IMR-90 (cell line): Measurements from ENCODE around the gene RFK. TPM values are rescaled to one million over a fixed set of nuclear protein-coding genes. Genes with fewer than 3 reads are reported as not detected.

Experiments used
- ATAC-seq: fragments of 200-7000 bp; cut with Tn5 transposase; 2 replicates; pipeline ENCODE4 v1.9.1; 2020; ENCODE audit warnings: low read depth, mild to moderate bottlenecking, moderate library complexity
- BruUV-seq: library from RNA; stranded (reverse); fragments of 400-500 nt; replicated peaks from 2 replicates; lab custom pipeline; 2021; lab: Mats Ljungman, UMichigan
- CTCF ChIA-PET: fragments of 300-600 bp; formaldehyde crosslinking; extraction: SDS; loops from one replicate; lab custom pipeline; 2021; ENCODE audit warnings: antibody characterized with exemption; lab: Yijun Ruan, JAX
- POLR2A ChIA-PET: fragments of 300-600 bp; sonication (Branson Sonifier 250); formaldehyde crosslinking; loops from one replicate; lab custom pipeline; 2022; ENCODE audit warnings: antibody characterized with exemption; ENCODE audit not compliant: unreplicated experiment; lab: Charles Lee
- DNase-seq: peaks from one replicate; pipeline ENCODE4 v3.0.0; 2013
- H2AFZ ChIP-seq: replicated peaks from 2 replicates; pipeline ENCODE3; 2013; ENCODE audit warnings: low read length, mild to moderate bottlenecking; ENCODE audit not compliant: poor library complexity
- H2AK5ac ChIP-seq: 2 replicates; pipeline ENCODE4 v1.6.1; 2013; ENCODE audit warnings: low read depth, low read length, inconsistent platforms
- H2AK9ac ChIP-seq: replicated peaks from 2 replicates; pipeline ENCODE3; 2013; ENCODE audit warnings: mild to moderate bottlenecking, low read depth, low read length, moderate library complexity; ENCODE audit not compliant: poor library complexity
- H2BK120ac ChIP-seq: 2 replicates; pipeline ENCODE4 v1.6.1; 2013; ENCODE audit warnings: low read depth, low read length, inconsistent platforms
- H2BK15ac ChIP-seq: 3 replicates; pipeline ENCODE4 v1.6.1; 2013; ENCODE audit warnings: low read depth, low read length, inconsistent platforms
- H2BK20ac ChIP-seq: 2 replicates; pipeline ENCODE4 v1.6.1; 2013; ENCODE audit warnings: low read depth, mild to moderate bottlenecking, inconsistent platforms, low read length, moderate library complexity
- H2BK5ac ChIP-seq: 2 replicates; pipeline ENCODE4 v1.6.1; 2013; ENCODE audit warnings: mild to moderate bottlenecking, low read depth, low read length, inconsistent platforms; ENCODE audit not compliant: poor library complexity, severe bottlenecking
- H3K14ac ChIP-seq: replicated peaks from 2 replicates; pipeline ENCODE4 v1.6.1; 2013; ENCODE audit warnings: low read depth, low read length, inconsistent platforms
- H3K18ac ChIP-seq: 2 replicates; pipeline ENCODE4 v1.6.1; 2013; ENCODE audit warnings: low read depth, low read length, control low read depth
- H3K23ac ChIP-seq: 2 replicates; pipeline ENCODE4 v1.6.1; 2013; ENCODE audit warnings: low read depth, low read length, inconsistent platforms
- H3K27ac ChIP-seq: 2 replicates; pipeline ENCODE4 v1.5.1; 2013; ENCODE audit warnings: mild to moderate bottlenecking, control low read depth, low read length; ENCODE audit not compliant: insufficient read depth
- H3K27me3 ChIP-seq: 2 replicates; pipeline ENCODE4 v1.6.1; 2013; ENCODE audit warnings: low read length; ENCODE audit not compliant: control insufficient read depth, insufficient read depth
- H3K36me3 ChIP-seq: 2 replicates; pipeline ENCODE4 v1.6.1; 2013; ENCODE audit warnings: low read length, mixed read lengths; ENCODE audit not compliant: control insufficient read depth, insufficient read depth
- H3K4ac ChIP-seq: 2 replicates; pipeline ENCODE4 v1.6.1; 2013; ENCODE audit warnings: low read depth, low read length, inconsistent platforms
- H3K4me1 ChIP-seq: 2 replicates; pipeline ENCODE4 v1.6.1; 2013; ENCODE audit warnings: low read length, mixed read lengths; ENCODE audit not compliant: control insufficient read depth, insufficient read depth
- H3K4me2 ChIP-seq: 2 replicates; pipeline ENCODE4 v1.6.1; 2013; ENCODE audit warnings: low read depth, mild to moderate bottlenecking, control low read depth, low read length, moderate library complexity
- H3K4me3 ChIP-seq: 2 replicates; pipeline ENCODE4 v1.5.1; 2013; ENCODE audit warnings: low read depth, mild to moderate bottlenecking, control low read depth, low read length, moderate library complexity; ENCODE audit not compliant: insufficient read depth
- H3K56ac ChIP-seq: 2 replicates; pipeline ENCODE4 v1.6.1; 2013; ENCODE audit warnings: low read length, inconsistent platforms; ENCODE audit not compliant: insufficient read depth; ENCODE audit errors: extremely low read depth
- H3K79me1 ChIP-seq, 2 experiments: 2 replicates each; pipeline ENCODE4 v1.6.1; 2013; ENCODE audit warnings: low read length in 2 of 2, inconsistent platforms in 1 of 2, low read depth in 1 of 2
- H3K9ac ChIP-seq: 2 replicates; pipeline ENCODE4 v1.6.1; 2013; ENCODE audit warnings: low read depth, low read length, control low read depth
- H3K9me1 ChIP-seq: 2 replicates; pipeline ENCODE4 v1.6.1; 2013; ENCODE audit warnings: low read length, inconsistent platforms; ENCODE audit not compliant: insufficient read depth
- H3K9me3 ChIP-seq: 2 replicates; pipeline ENCODE4 v1.6.1; 2013; ENCODE audit warnings: low read length; ENCODE audit not compliant: control insufficient read depth, insufficient read depth
- H4K20me1 ChIP-seq: 2 replicates; pipeline ENCODE4 v1.6.1; 2013; ENCODE audit warnings: low read length, inconsistent platforms; ENCODE audit not compliant: insufficient read depth
- H4K5ac ChIP-seq: 2 replicates; pipeline ENCODE4 v1.6.1; 2013; ENCODE audit warnings: mild to moderate bottlenecking, low read depth, low read length, control low read depth
- H4K8ac ChIP-seq, 2 experiments: 2 replicates each; pipeline ENCODE4 v1.6.1; 2013; ENCODE audit warnings: low read depth in 2 of 2, low read length in 2 of 2, control low read depth in 1 of 2, inconsistent platforms in 1 of 2
- H4K91ac ChIP-seq: 2 replicates; pipeline ENCODE4 v1.6.1; 2013; ENCODE audit warnings: low read depth, low read length, inconsistent platforms; ENCODE audit not compliant: insufficient read depth
- BHLHE40 ChIP-seq: fragments of 150-350 bp; IDR thresholded peaks from 2 replicates; pipeline ENCODE4 v1.6.1; 2016; ENCODE audit warnings: mild to moderate bottlenecking, low read depth, low read length
- CEBPB ChIP-seq: IDR thresholded peaks from 2 replicates; pipeline ENCODE4 v1.6.1; 2012; ENCODE audit warnings: low read depth, low read length, improper control_type of control experiment
- CHD1 ChIP-seq: IDR thresholded peaks from 2 replicates; pipeline ENCODE4 v1.6.1; 2012; ENCODE audit warnings: low read depth, low read length, improper control_type of control experiment
- FOS ChIP-seq: fragments of 150-350 bp; IDR thresholded peaks from 2 replicates; pipeline ENCODE4 v1.6.1; 2016; ENCODE audit warnings: low read depth, low read length
- MAFK ChIP-seq: IDR thresholded peaks from 2 replicates; pipeline ENCODE4 v1.6.1; 2012; ENCODE audit warnings: low read depth, low read length, improper control_type of control experiment
- MAZ ChIP-seq: IDR thresholded peaks from 2 replicates; pipeline ENCODE4 v1.6.1; 2012; ENCODE audit warnings: low read depth, mild to moderate bottlenecking, low read length, improper control_type of control experiment, moderate library complexity, borderline replicate concordance
- MXI1 ChIP-seq: IDR thresholded peaks from 2 replicates; pipeline ENCODE4 v1.6.1; 2012; ENCODE audit warnings: low read depth, mild to moderate bottlenecking, low read length, moderate library complexity, borderline replicate concordance
- NFE2L2 ChIP-seq: fragments of 150-350 bp; IDR thresholded peaks from 2 replicates; pipeline ENCODE4 v1.6.1; 2016; ENCODE audit warnings: low read depth, mild to moderate bottlenecking, low read length
- POLR2A ChIP-seq: IDR thresholded peaks from 2 replicates; pipeline ENCODE4 v1.6.1; 2012; ENCODE audit warnings: mild to moderate bottlenecking, low read depth, low read length
- RAD21 ChIP-seq: IDR thresholded peaks from 2 replicates; pipeline ENCODE4 v1.6.1; 2012; ENCODE audit warnings: low read length, improper control_type of control experiment
- RCOR1 ChIP-seq: IDR thresholded peaks from 2 replicates; pipeline ENCODE4 v1.6.1; 2012; ENCODE audit warnings: mild to moderate bottlenecking, low read length, improper control_type of control experiment; ENCODE audit not compliant: insufficient replicate concordance
- RFX5 ChIP-seq: IDR thresholded peaks from 2 replicates; pipeline ENCODE4 v1.8.0; 2012; ENCODE audit warnings: low read depth, mild to moderate bottlenecking, low read length, moderate library complexity
- SMC3 ChIP-seq: fragments of 150-350 bp; IDR thresholded peaks from 2 replicates; pipeline ENCODE4 v1.6.1; 2016; ENCODE audit warnings: low read depth, mild to moderate bottlenecking, antibody characterized with exemption, low read length, moderate library complexity
- WGBS, 2 experiments: methylation state at CpG; one replicate each; pipeline versions ENCODE4 v1.1.5 to v1.1.7; 2013; ENCODE audit warnings: missing lambda C conversion rate in 2 of 2; ENCODE audit not compliant: insufficient read length in 1 of 2; ENCODE audit errors: extremely low coverage in 2 of 2; 5-methylcytosine and 5-hydroxymethylcytosine counted together
- dilution Hi-C: fragments of 300-500 bp; cut with HindIII; formaldehyde crosslinking; loops from one replicate; pipeline ENCODE4 v1.14.3; 2018; ENCODE audit warnings: low sequenced_read_pairs; ENCODE audit not compliant: unreplicated experiment
- in situ Hi-C: fragments of 300-500 bp; cut with MboI; formaldehyde crosslinking; loops from 3 replicates; pipeline ENCODE4 v1.14.3; 2019; ENCODE audit warnings: low sequenced_read_pairs, inconsistent platforms, mixed read lengths
- intact Hi-C: fragments of 100-400 bp; cut with micrococcal nuclease; formaldehyde crosslinking; loops from 2 replicates; pipeline ENCODE4 v1.10.0; 2022
- polyA plus RNA-seq, 3 experiments: library from polyadenylated mRNA; depleted of rRNA; stranded (reverse); fragments of >200 nt; gene quantifications; 2 replicates each; pipeline ENCODE4 v1.2.3, GENCODE V29; 2012; ENCODE audit warnings: low replicate concordance in 1 of 3
- total RNA-seq: library from RNA; depleted of rRNA; stranded (reverse); fragments of >200 nt; gene quantifications from 2 replicates; pipeline ENCODE4 v1.2.3, GENCODE V29; 2012
- TF ChIP-seq, protein P1 (sequence below): fragments of 150-350 bp; IDR thresholded peaks from 2 replicates; pipeline ENCODE4 v1.6.1; 2016; ENCODE audit warnings: low read depth, mild to moderate bottlenecking, low read length, moderate library complexity, borderline replicate concordance
- TF ChIP-seq, protein P2 (sequence below): fragments of 150-350 bp; IDR thresholded peaks from 2 replicates; pipeline ENCODE4 v1.6.1; 2017; ENCODE audit warnings: mild to moderate bottlenecking, antibody characterized with exemption, low read length, low read depth
- TF ChIP-seq, protein P3 (sequence below): conservative IDR thresholded peaks from 2 replicates; pipeline ENCODE4 v1.5.1; 2012; ENCODE audit warnings: mild to moderate bottlenecking, low read depth, low read length, improper control_type of control experiment

RFK gene
- total and polyA plus RNA-seq, 2 of the 4 experiments (the other 2 are of a cell fraction), result 10.3 to 13.8 TPM

DNA sequence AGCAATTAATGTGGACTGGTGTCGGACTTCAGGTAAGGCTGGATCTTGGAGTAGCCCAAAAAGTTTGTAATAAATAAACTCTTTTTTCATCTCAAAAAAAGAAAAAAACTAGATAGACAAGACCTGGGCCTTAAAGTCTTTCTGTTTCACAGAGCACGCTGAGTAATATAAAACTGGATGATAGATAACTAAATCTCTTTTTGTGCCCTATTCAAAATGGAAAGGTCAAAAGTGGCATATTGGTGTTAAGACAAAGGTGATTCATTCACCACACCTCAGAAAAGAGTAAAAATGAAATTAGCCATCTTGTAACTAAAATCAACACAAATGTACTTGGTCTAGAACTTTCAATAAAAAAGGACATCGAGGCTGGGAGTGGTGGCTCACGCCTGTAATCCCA is 30.3 kb upstream of the RFK start:
- Histone ChIP-seq H2BK5ac (no peak overlapping the region), H4K8ac (no peak overlapping the region), H3K9me1 (no peaks in the 10 kb centered on the region), H3K27ac (no peak overlapping the region), H4K20me1 (no peaks in the 10 kb centered on the region), H3K9ac (no peak overlapping the region), H2BK20ac (no peak overlapping the region), H3K23ac (no peak overlapping the region), H4K5ac (no peak overlapping the region), H3K14ac (no peak overlapping the region), H2AK9ac (no peak overlapping the region), H3K79me1 (no peaks in the 10 kb centered on the region), H3K56ac (no peak overlapping the region), H2AFZ (no peak overlapping the region), H3K4me1 (no peaks in the 10 kb centered on the region), H3K4me2 (no peak overlapping the region), H2BK120ac (no peak overlapping the region), H3K4me3 (no peak overlapping the region), H3K18ac (no peak overlapping the region), H3K36me3 (no peaks in the 10 kb centered on the region), H2BK15ac (no peak overlapping the region), H2AK5ac (no peak overlapping the region), H3K27me3 (no peaks in the 10 kb centered on the region), H4K91ac (no peak overlapping the region), H3K4ac (no peak overlapping the region), H3K9me3 (no peaks in the 10 kb centered on the region)
- ChIA-PET POLR2A (no interaction called here), CTCF (no interaction called here)
- dilution Hi-C loops (no loop called here), intact Hi-C loops (no loop called here), in situ Hi-C loops (no loop called here)
- DNase-seq, result no peak
- BruUV-seq, result no TSS peak
- TF ChIP-seq RFX5 (no peak), RAD21 (no peak), POLR2A (no peak), BHLHE40 (no peak), RCOR1 (no peak), MXI1 (no peak), SMC3 (no peak), FOS (no peak), CEBPB (no peak), NFE2L2 (no peak), CHD1 (no peak), MAFK (no peak), MAZ (no peak)
- TF ChIP-seq, protein P1, sequence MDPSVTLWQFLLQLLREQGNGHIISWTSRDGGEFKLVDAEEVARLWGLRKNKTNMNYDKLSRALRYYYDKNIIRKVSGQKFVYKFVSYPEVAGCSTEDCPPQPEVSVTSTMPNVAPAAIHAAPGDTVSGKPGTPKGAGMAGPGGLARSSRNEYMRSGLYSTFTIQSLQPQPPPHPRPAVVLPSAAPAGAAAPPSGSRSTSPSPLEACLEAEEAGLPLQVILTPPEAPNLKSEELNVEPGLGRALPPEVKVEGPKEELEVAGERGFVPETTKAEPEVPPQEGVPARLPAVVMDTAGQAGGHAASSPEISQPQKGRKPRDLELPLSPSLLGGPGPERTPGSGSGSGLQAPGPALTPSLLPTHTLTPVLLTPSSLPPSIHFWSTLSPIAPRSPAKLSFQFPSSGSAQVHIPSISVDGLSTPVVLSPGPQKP, result no peak
- TF ChIP-seq, protein P2, sequence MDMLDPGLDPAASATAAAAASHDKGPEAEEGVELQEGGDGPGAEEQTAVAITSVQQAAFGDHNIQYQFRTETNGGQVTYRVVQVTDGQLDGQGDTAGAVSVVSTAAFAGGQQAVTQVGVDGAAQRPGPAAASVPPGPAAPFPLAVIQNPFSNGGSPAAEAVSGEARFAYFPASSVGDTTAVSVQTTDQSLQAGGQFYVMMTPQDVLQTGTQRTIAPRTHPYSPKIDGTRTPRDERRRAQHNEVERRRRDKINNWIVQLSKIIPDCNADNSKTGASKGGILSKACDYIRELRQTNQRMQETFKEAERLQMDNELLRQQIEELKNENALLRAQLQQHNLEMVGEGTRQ, result no peak
- TF ChIP-seq, protein P3, sequence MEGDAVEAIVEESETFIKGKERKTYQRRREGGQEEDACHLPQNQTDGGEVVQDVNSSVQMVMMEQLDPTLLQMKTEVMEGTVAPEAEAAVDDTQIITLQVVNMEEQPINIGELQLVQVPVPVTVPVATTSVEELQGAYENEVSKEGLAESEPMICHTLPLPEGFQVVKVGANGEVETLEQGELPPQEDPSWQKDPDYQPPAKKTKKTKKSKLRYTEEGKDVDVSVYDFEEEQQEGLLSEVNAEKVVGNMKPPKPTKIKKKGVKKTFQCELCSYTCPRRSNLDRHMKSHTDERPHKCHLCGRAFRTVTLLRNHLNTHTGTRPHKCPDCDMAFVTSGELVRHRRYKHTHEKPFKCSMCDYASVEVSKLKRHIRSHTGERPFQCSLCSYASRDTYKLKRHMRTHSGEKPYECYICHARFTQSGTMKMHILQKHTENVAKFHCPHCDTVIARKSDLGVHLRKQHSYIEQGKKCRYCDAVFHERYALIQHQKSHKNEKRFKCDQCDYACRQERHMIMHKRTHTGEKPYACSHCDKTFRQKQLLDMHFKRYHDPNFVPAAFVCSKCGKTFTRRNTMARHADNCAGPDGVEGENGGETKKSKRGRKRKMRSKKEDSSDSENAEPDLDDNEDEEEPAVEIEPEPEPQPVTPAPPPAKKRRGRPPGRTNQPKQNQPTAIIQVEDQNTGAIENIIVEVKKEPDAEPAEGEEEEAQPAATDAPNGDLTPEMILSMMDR, result no peak
- no peak for ATAC-seq
- WGBS, 2 experiments, result no CpG with 5 or more reads among the region's 4 CpGs
